ENCODE measurements around the gene TRIM59. TPM values are rescaled to one million over a fixed set of nuclear protein-coding genes. Genes with fewer than 3 reads are reported as not detected.

TRIM59 gene
- total RNA-seq, 1 donor = 22.1 TPM

- no peaks in the 10 kb centered on the region for H4K20me1 ChIP-seq (ENCODE audit: insufficient read depth, low read length)
- peaks cover 8% of the 10 kb centered on the region for H3K4me1 ChIP-seq (ENCODE audit: insufficient read depth, low read length)
- DNase-seq (ENCODE audit: insufficient read length, low spot score, missing footprints) = no peak
- H3K79me2 ChIP-seq (ENCODE audit: insufficient read depth, low read length) = no peaks in the 10 kb centered on the region
- no peaks in the 10 kb centered on the region for H3K27me3 ChIP-seq (ENCODE audit: insufficient read depth, low read length)
- H3K4me3 ChIP-seq (ENCODE audit: insufficient read depth, low read length) = no peak overlapping the region
- H3K27ac ChIP-seq (ENCODE audit: low read depth, low read length) = no peak overlapping the region
- TF ChIP-seq, protein P1, sequence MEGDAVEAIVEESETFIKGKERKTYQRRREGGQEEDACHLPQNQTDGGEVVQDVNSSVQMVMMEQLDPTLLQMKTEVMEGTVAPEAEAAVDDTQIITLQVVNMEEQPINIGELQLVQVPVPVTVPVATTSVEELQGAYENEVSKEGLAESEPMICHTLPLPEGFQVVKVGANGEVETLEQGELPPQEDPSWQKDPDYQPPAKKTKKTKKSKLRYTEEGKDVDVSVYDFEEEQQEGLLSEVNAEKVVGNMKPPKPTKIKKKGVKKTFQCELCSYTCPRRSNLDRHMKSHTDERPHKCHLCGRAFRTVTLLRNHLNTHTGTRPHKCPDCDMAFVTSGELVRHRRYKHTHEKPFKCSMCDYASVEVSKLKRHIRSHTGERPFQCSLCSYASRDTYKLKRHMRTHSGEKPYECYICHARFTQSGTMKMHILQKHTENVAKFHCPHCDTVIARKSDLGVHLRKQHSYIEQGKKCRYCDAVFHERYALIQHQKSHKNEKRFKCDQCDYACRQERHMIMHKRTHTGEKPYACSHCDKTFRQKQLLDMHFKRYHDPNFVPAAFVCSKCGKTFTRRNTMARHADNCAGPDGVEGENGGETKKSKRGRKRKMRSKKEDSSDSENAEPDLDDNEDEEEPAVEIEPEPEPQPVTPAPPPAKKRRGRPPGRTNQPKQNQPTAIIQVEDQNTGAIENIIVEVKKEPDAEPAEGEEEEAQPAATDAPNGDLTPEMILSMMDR (IDR thresholded peaks at IDR 0.05; ENCODE audit: extremely low read depth, low read depth, low read length) = peak; percentile 66
- no peak overlapping the region for H2AFZ ChIP-seq (ENCODE audit: low read length)
- no peak overlapping the region for H3K4me2 ChIP-seq (ENCODE audit: insufficient read depth, low read length)
- no peaks in the 10 kb centered on the region for H3K9me3 ChIP-seq (ENCODE audit: low read depth, low read length)
- no peaks in the 10 kb centered on the region for H3K36me3 ChIP-seq (ENCODE audit: insufficient read depth, low read length)
Observed at GRCh38 chr3:160486459-160486869, 36.9 kb upstream of the TRIM59 start.

- TF ChIP-seq, protein P1 (IDR thresholded peaks at IDR 0.05; ENCODE audit: extremely low read depth, low read depth, low read length) = no peak
- no peak overlapping the region for H3K27ac ChIP-seq (ENCODE audit: low read depth, low read length)
Observed at GRCh38 chr3:160482796-160483195, 33.2 kb upstream of the TRIM59 start.

DNA sequence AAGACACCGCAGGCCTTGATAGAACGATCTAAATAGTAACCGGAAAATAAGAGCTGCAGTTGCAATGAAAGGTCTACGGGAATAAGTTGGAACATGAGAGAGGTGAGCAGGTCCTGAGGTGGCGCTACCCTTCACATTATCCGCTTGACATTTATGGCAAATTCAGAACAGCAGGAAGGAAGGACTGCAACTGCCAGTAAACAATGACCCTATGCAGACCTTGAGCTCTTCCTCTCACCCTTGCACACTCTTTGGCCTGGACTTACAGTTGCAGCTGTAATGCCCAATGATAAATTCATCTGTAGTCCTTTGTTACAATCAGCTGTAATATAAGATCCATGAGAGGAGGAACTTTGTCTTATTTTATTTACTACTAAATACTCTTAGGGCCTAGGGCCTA, 32.3 kb upstream of the TRIM59 start:
- no peak for DNase-seq (ENCODE audit: insufficient read length, low spot score, missing footprints)
- H3K4me2 ChIP-seq (ENCODE audit: insufficient read depth, low read length) = no peak overlapping the region
- no peak overlapping the region for H3K4me3 ChIP-seq (ENCODE audit: insufficient read depth, low read length)
- peaks cover 31% of the 10 kb centered on the region for H3K4me1 ChIP-seq (ENCODE audit: insufficient read depth, low read length)
- TF ChIP-seq, protein P1 (IDR thresholded peaks at IDR 0.05; ENCODE audit: extremely low read depth, low read depth, low read length) = no peak
- H3K9me3 ChIP-seq (ENCODE audit: low read depth, low read length) = no peaks in the 10 kb centered on the region
- no peak overlapping the region for H2AFZ ChIP-seq (ENCODE audit: low read length)
- H3K27me3 ChIP-seq (ENCODE audit: insufficient read depth, low read length) = no peaks in the 10 kb centered on the region
- no peaks in the 10 kb centered on the region for H3K79me2 ChIP-seq (ENCODE audit: insufficient read depth, low read length)
- no peaks in the 10 kb centered on the region for H3K36me3 ChIP-seq (ENCODE audit: insufficient read depth, low read length)
- H4K20me1 ChIP-seq (ENCODE audit: insufficient read depth, low read length) = no peaks in the 10 kb centered on the region
- no peak overlapping the region for H3K27ac ChIP-seq (ENCODE audit: low read depth, low read length)

More at GRCh38 chr3:160482796-160483195, 33.2 kb upstream of the TRIM59 start:
- Histone ChIP-seq H3K36me3 (ENCODE audit: insufficient read depth, low read length) (no peaks in the 10 kb centered on the region), H3K4me2 (ENCODE audit: insufficient read depth, low read length) (no peak overlapping the region), H2AFZ (ENCODE audit: low read length) (no peak overlapping the region), H3K9me3 (ENCODE audit: low read depth, low read length) (no peaks in the 10 kb centered on the region), H3K4me1 (ENCODE audit: insufficient read depth, low read length) (peaks cover 24% of the 10 kb centered on the region), H3K4me3 (ENCODE audit: insufficient read depth, low read length) (no peak overlapping the region), H3K27me3 (ENCODE audit: insufficient read depth, low read length) (no peaks in the 10 kb centered on the region), H4K20me1 (ENCODE audit: insufficient read depth, low read length) (no peaks in the 10 kb centered on the region), H3K79me2 (ENCODE audit: insufficient read depth, low read length) (no peaks in the 10 kb centered on the region)
- DNase-seq (ENCODE audit: insufficient read length, low spot score, missing footprints) = no peak

DNA sequence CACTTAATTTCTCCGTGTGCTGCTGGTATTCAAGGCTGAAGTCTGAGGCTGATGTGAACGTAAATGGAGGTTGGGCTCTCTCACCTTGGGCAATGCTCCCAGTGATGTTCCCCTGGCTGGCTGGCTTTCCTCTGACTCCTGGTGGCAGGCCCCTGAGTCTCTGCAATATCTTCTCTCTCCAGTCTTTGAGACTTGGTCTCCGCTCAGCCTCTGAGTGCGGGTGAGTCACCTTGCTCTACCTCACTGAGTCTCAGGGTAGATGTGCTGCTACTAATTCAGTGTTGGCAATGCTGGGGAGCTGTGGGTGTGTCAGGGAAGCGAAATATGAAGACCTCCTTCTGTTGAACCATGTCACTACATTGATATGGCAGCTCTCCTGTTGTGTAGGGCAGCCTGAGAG, 31.3 kb upstream of the TRIM59 start:
- Histone ChIP-seq H3K4me3 (ENCODE audit: insufficient read depth, low read length) (no peak overlapping the region), H3K79me2 (ENCODE audit: insufficient read depth, low read length) (no peaks in the 10 kb centered on the region), H3K27ac (ENCODE audit: low read depth, low read length) (no peak overlapping the region), H3K4me1 (ENCODE audit: insufficient read depth, low read length) (peaks cover 32% of the 10 kb centered on the region), H2AFZ (ENCODE audit: low read length) (no peak overlapping the region), H3K9me3 (ENCODE audit: low read depth, low read length) (no peaks in the 10 kb centered on the region), H3K27me3 (ENCODE audit: insufficient read depth, low read length) (no peaks in the 10 kb centered on the region), H3K36me3 (ENCODE audit: insufficient read depth, low read length) (no peaks in the 10 kb centered on the region), H3K4me2 (ENCODE audit: insufficient read depth, low read length) (no peak overlapping the region), H4K20me1 (ENCODE audit: insufficient read depth, low read length) (no peaks in the 10 kb centered on the region)
- TF ChIP-seq, protein P1 (IDR thresholded peaks at IDR 0.05; ENCODE audit: extremely low read depth, low read depth, low read length) = no peak
- no peak for DNase-seq (ENCODE audit: insufficient read length, low spot score, missing footprints)
